GM19099 (cell line): ENCODE data around the gene ZMIZ1.

Experiments
- POLR2A ChIP-seq: IDR thresholded peaks from 3 replicates; pipeline ENCODE4 v1.6.1; 2011; ENCODE audit warnings: low read depth; ENCODE audit not compliant: insufficient read length; ENCODE audit errors: extremely low read depth

ZMIZ1 gene

DNA sequence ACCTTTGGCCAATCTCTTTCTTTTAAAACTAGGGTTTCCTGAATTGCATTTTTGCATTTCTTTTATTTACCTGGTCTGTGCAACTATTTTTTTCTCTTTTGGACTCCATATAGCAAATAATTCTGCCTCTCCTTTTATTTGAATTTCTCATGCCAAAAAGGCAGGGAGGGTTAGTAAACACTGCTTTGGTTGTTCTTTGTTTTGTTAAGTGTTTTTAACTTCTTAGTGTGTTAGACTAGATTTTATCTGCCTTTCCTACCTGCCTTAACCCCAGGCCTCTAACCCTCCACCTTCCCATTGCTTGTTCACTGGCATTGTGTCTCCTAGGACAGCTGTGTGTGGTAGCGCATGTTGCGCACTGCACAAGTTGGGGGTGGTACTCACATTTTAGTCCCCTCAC, 18.1 kb downstream of the ZMIZ1 start:
- TF ChIP-seq POLR2A: no peak

DNA sequence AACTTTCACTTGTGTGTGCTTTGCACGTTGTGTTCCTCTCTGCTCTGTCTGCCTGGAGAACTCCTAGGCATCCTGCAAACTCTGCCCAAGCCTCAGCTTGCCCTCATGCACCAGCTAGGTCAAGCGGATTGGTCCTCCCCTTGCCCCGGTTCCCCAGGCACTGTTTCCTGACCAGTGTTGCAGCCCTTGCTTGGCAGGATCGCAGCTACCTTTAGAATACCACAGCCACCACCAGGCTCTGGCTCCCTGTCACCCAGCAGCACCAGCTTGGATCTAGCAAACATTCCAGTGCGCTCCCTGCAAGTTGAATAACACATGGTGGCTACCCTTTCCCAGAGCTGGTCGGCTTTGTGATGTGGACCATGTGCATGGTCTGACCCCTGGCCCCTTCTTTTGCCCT, 19.0 kb downstream of the ZMIZ1 start:
- no peak for TF ChIP-seq POLR2A

DNA sequence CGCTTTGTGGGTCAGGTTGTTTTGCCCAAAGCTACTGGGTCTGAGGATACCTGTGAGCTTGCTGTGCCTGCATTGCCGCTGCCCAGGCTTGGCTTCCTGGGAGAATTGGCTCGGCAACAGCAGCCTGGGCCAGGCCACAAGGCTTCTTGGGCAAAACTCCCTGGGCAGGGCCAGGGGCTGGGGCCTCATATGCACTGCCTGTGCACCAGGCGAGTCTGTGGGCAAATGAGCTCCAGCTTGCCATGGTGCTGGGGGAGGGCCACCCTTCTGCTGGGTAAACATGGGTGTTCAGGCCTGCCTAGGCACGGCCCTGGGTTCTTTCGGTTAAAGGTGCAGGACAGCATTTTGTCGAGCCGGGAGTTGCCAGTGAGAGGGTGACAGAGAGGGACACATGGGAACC, 19.4 kb downstream of the ZMIZ1 start:
- no peak for TF ChIP-seq POLR2A

DNA sequence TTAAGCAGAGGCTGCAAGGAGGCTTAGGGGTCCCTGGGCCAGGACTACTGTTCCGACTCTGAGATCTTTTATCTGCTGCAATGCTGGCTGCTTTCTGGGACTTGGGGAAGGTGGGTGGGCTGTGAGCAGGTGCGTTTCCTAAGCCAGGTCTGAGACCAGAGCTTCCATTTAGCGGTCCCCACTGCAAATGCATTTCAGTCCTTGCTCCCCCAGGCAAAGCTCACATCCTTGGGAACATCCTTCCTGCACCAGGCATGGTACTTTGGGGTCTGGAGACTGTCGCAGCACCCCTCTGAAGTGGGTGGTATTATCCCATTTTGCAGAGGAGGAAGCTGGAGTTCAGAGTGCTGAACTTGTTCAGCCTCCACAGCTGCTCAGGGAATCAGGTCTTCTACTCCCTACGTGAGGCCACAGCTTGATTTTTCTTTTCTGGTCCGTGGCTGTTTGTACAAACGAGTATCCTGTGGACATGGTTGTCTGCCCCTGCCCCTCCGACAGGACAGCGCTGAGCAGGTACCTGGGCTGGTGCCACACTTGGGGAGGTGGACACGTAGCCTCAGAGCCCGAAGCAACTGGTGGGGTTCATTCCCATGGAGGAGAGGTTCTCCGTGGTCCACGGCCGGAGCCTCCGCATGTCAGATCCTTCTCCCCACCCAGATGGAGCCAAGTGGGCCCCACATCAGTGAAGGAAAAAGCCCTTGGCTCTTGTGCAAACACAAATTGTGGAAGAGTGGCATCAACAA, 20.0 kb downstream of the ZMIZ1 start:
- no peak for TF ChIP-seq POLR2A

DNA sequence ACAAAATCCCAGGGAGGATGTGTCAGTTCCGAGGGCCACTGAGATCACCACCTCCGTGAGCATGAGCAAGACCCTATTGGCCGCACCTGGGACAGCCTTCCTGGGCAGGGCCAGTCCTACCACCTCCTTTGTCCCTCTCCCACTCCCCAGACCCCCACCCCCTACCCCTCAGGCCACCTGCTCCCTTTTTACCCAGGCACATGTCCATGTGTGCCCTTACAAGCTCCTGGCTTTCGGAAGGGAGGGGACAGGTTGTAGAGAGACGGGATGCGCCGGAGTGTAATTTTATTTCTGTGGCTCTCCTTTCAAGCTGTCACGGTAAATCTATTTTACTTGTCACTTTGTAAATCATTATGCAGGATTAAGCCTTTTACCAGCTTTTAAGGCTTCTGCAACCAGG, 20.9 kb downstream of the ZMIZ1 start:
- no peak for TF ChIP-seq POLR2A

DNA sequence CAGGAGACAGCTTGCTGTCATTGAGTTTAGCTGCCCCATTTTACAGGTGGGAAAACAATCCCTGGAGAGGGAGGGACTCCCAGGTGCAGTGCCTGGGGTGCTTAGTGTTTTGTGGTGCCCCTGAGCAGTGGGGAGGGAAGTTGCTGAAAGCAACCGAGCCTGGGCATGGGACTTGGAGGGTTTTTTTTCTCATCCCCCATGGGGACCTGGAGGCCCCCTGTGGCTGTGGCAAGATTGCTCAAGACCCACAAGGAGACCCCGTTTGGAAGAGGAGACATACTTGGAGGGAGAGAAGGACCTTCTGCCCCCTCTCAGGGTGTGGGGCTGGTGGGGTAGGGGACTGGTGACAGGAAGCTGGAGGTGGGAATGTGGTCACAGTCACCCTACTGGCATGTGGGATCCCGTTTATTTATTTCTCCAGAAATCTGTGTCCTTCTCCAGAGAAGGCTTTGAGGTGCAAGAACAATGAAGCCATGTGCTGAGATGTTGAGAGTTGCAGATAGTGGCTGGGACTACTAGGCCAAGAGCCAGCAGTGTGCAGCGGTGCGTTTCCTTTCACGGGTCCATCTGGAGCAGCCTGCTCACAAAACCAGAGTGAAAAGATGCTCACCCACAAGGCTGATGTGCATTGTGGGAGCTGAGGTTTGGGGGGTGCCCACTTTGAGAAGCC, 21.5 kb downstream of the ZMIZ1 start:
- no peak for TF ChIP-seq POLR2A

DNA sequence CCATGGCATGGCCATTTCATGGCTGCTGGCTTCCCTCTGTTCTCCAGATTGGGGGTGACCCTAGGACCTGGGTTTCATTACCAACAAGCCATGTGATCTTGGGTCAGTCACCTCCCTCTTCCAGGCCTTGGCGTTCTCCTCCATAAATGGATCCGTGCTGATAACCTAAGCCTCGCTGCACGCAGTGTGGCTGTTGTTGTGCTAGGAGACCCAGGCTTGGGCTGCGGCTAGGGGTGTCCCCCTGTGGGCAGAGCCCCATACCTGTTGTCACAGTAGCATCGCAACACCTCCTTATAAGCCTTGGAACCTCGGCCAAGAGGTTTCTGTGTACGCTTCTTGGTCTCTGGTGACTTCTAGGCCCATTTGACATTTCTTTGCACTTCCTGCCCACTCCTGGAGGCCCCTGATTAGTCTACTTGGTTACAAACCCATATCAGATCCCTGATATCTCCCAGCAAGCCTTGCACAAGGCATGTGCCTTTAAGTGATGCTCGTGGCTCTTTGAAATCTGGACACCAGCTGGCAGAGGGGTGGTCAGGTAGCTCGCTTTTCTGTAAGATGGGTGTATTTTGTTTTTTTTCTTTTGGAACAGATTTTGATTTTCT, 23.6 kb downstream of the ZMIZ1 start:
- no peak for TF ChIP-seq POLR2A

DNA sequence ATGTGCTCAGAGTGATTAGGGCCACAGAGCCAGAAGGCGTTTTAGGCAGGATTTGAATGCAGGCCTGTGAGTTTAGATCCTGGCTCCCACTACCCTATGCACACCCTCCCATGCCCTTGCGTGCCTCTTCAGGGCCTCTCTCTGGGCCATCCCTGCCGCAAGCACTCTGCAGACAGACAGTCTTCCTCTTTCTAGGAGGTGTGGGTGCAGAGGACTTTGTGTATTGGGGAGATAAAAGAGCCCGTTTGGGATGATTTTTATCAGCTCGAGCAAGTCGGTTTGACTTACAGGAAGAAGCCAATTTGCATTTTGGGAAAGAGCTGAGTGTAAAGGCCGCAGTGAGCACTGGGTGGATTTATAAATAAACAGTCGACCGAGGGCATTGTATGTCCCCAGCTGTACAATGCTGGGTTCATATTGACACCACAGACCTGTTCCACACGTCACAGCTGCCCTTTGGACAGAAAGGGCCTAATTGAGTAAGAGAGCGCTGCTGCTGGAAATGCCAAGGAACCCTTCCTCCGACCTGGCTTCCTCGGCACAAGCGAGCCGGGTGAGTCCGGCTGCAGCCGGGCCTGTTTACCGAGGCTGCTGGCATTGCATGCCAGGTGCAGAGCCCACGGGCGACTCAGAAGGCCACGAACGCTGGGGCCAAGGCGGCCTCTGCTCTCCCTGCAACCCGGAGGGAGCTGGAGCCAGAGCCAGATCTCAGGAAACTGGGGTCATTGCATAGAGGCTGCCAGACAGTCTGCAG, 25.1 kb downstream of the ZMIZ1 start:
- TF ChIP-seq POLR2A: no peak

DNA sequence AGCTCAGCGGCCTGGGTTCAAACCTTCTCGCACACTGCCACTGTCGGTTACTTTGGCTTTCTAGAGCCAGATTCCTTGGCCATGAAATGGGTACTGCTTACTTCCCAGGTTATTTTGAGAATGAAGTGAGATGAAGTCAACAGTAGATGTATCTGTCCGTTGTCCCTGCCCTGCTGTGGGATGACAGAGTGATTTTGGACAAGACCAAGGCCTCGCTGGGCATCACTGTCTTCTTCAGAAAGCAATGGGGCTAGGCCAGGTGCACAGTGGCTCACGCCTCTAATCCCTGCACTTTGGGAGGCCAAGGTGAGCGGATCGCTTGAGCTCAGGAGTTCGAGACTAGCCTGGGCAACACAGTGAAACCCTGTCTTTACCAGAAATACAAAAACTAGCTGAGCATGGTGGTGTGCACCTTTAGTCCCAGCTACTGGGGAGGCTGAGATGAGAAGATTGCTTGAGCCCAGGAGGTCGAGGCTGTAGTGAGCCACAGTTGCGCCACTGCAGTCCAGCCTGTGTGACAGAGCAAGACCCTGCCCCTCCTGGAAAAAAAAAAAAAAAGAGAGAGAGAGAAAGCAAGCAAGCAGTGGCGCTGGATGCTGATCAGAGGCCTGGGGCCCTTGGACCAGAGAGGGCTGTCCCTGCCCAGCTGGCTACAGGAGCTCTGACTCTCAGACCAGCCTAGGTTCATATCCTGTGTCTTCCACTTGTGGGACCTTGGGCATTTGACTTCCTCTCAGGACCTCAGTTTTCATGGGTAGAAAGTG, 25.8 kb downstream of the ZMIZ1 start:
- no peak for TF ChIP-seq POLR2A

DNA sequence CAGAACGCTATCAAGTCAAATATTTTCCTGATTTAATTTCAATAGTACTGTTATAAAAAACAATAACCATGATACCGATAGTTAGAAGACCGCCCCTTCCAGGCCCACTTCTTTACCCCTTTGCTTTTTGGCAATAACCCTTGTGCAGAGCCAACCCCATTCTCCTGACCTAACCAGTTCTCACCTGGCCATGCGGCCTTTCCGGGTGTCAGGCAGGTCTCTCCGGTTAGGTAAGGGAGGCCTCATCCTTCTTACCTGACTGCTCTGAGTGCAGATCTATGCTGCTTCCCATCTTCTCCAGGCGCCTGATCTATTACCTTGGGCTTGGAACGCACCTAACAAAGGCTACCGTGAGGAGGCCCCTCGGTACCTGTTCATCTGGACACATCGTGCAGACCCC, 26.6 kb downstream of the ZMIZ1 start:
- TF ChIP-seq POLR2A: no peak

DNA sequence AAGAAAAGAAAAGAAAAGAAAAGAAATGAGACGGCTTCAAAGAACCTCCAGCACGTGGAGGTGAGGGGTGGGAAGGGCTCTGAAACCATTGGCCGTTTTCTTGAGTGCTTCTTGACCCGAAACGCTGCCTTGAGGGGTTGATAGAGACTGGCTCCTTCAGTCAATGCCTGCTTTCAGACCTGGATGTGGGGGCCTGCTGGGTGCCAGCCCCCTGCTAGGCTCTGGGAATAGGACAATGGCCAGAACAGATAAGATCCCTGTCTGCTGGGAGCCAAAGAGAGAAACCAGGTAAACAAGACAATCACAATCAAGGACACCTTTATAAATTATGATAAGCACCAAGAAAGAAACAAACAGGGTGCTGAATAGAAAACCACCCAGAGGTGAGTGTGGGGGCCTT, 27.7 kb downstream of the ZMIZ1 start:
- no peak for TF ChIP-seq POLR2A

DNA sequence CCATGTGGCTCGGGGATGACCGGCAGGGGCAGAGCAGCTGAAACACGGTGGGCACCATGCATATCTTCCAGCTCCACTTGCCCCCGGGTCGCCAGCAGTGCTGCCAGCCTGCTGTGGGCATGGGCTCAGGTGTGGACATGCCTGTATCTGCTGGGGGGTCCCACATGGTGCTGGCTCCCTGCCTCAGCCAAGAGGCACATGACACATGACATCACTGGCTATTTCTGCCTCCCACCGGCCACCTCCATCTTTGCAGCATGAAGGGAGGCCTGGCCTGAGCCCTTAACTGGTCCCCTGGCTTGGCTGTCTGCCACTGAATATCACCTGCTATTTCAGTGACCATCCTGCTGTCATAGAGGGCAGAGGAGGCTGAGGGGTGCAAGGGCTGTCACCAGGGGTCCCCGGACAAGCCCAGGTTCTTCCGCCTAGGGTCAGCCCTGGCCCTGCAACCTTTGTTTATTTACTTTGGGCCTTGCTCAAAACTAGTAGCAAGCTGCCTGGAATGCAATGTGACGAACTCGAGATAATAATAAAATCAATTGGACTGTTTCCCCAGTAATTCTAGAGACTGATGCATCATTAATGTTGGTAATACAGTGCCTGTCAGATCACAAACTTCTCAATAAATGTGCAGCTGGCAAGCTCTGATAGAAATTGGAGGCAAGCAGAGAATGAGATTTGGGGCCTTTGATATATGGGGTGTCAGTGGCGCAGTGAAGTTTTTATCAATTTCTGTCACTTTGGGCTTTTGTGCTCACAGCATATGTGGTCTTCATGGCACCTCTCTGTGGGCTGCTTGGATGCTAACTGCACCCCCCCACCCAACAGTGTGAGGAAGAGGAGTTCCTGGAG, 28.5 kb downstream of the ZMIZ1 start:
- no peak for TF ChIP-seq POLR2A

DNA sequence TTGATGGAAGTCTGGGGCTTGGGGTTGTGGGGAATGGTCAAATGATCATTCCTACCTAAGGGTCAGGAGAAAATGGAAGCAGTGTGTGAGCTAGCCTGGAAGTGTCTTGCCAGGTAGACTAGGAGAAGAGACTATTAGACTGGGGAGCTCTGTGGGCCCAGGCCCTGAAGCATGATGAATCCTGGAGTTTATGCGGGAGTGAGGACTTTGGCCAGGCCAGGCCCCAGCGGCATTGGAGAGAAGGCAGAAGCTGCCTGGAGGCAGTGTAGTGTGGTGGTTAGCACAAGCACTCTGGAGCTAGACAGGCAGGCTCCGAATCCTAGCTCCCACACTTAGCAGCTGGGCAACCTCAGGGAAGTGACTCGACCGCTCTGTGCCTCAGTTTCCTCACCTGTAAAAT, 29.3 kb downstream of the ZMIZ1 start:
- TF ChIP-seq POLR2A: no peak

DNA sequence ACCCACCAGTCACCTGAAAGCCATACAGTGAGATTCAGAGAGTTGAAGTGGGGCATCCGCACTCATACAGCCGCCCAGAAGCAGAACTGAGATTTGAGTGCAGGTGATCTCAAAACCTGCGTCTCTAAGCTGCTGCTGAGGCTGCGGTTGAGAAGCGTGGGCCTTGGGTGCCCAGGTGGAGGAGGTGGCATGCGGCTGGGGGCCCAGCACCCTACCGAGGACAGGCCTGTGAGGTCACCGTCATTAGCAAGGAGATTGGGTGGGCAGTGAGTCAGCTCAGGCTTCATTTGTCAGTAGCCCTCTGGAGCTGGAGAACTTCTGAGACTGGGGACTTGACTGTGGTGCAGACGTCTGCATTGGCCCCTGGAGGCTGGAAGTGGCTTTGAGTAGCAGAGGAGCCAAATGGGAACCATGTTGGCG, 29.8 kb downstream of the ZMIZ1 start:
- no peak for TF ChIP-seq POLR2A
